WTC11 (cell line): ENCODE measurements around the gene RBM18. TPM values are rescaled to one million over a fixed set of nuclear protein-coding genes. Genes with fewer than 3 reads are reported as not detected.
A peak's percentile ranks its signal among the peaks of the same experiment; 100 is the strongest.

Source experiments
- ATAC-seq: fragments of 200-7000 bp; cut with Tn5 transposase; 2 replicates; pipeline ENCODE4 v1.10.0; 2021; ENCODE audit warnings: mild to moderate bottlenecking, moderate library complexity
- CTCF ChIA-PET: fragments of 300-600 bp; sonication (Branson Sonifier 250); formaldehyde crosslinking; loops from one replicate; lab custom pipeline; 2021; ENCODE audit warnings: antibody characterized with exemption; lab: Charles Lee
- POLR2A ChIA-PET: fragments of 350-600 bp; sonication (Branson Sonifier 250); formaldehyde crosslinking; loops from one replicate; lab custom pipeline; 2021; ENCODE audit warnings: antibody characterized with exemption; lab: Charles Lee
- DNase-seq: peaks from one replicate; pipeline ENCODE4 v3.0.0; 2021; ENCODE audit warnings: low spot score
- H3K27ac Mint-ChIP-seq: 2 replicates; pipeline ENCODE4 v1.8.0; 2021; ENCODE audit warnings: mixed read lengths
- H3K27me3 Mint-ChIP-seq: 2 replicates; pipeline ENCODE4 v1.8.0; 2021; ENCODE audit warnings: low read depth, mild to moderate bottlenecking, moderate library complexity, mixed read lengths
- H3K36me3 Mint-ChIP-seq: 2 replicates; pipeline ENCODE4 v1.8.0; 2021; ENCODE audit warnings: mixed read lengths
- H3K4me1 Mint-ChIP-seq: 2 replicates; pipeline ENCODE4 v1.8.0; 2022; ENCODE audit warnings: mixed read lengths
- H3K4me3 Mint-ChIP-seq: 2 replicates; pipeline ENCODE4 v1.8.0; 2021; ENCODE audit warnings: mild to moderate bottlenecking, moderate library complexity, mixed read lengths
- H3K9me3 Mint-ChIP-seq: 2 replicates; pipeline ENCODE4 v1.8.0; 2021; ENCODE audit warnings: mixed read lengths
- CBFB ChIP-seq: sonication (generic); formaldehyde crosslinking; IDR thresholded peaks from 2 replicates; pipeline ENCODE4 v1.8.1; 2022; ENCODE audit warnings: mild to moderate bottlenecking, low read depth, missing genetic modification reagents
- EMX1 ChIP-seq: fragments of 250-450 bp; sonication (Bioruptor Pico); IDR thresholded peaks from 2 replicates; pipeline ENCODE4 v1.8.0; 2021; ENCODE audit warnings: mild to moderate bottlenecking
- FOXK1 ChIP-seq: sonication (generic); formaldehyde crosslinking; IDR thresholded peaks from 2 replicates; pipeline ENCODE4 v1.8.0; 2022; ENCODE audit warnings: mild to moderate bottlenecking, moderate library complexity, missing genetic modification reagents
- GRHL2 ChIP-seq: fragments of 250-450 bp; sonication (Bioruptor Pico); IDR thresholded peaks from 2 replicates; pipeline ENCODE4 v1.8.0; 2022; ENCODE audit warnings: mild to moderate bottlenecking, moderate library complexity; ENCODE audit not compliant: insufficient replicate concordance, severe bottlenecking
- HMGA2 ChIP-seq: fragments of 250-450 bp; sonication (Bioruptor Pico); IDR thresholded peaks from 2 replicates; pipeline ENCODE4 v1.4.0; 2021; ENCODE audit warnings: mild to moderate bottlenecking, moderate library complexity
- JAZF1 ChIP-seq: fragments of 250-450 bp; sonication (Bioruptor Pico); IDR thresholded peaks from 2 replicates; pipeline ENCODE4 v1.9.0; 2021; ENCODE audit warnings: moderate library complexity, mild to moderate bottlenecking, inconsistent platforms
- KAT7 ChIP-seq: sonication (generic); formaldehyde crosslinking; IDR thresholded peaks from 2 replicates; pipeline ENCODE4 v1.8.1; 2023; ENCODE audit warnings: missing genetic modification reagents, mild to moderate bottlenecking, borderline replicate concordance
- MYBL2 ChIP-seq: sonication (generic); formaldehyde crosslinking; IDR thresholded peaks from 2 replicates; pipeline ENCODE4 v1.8.1; 2023; ENCODE audit warnings: mild to moderate bottlenecking, moderate library complexity, missing genetic modification reagents
- NFE2L1 ChIP-seq: sonication (generic); formaldehyde crosslinking; IDR thresholded peaks from 2 replicates; pipeline ENCODE4 v1.8.1; 2023; ENCODE audit warnings: missing genetic modification reagents
- NR3C1 ChIP-seq: sonication (generic); formaldehyde crosslinking; conservative IDR thresholded peaks from 2 replicates; pipeline ENCODE4 v1.8.1; 2023; ENCODE audit warnings: low read depth, mild to moderate bottlenecking, missing genetic modification reagents
- RORB ChIP-seq: fragments of 250-450 bp; sonication (Bioruptor Pico); IDR thresholded peaks from 2 replicates; pipeline ENCODE4 v1.9.0; 2021; ENCODE audit warnings: mild to moderate bottlenecking
- TEAD1 ChIP-seq: sonication (generic); formaldehyde crosslinking; IDR thresholded peaks from 2 replicates; pipeline ENCODE4 v1.8.0; 2022; ENCODE audit warnings: mild to moderate bottlenecking, missing genetic modification reagents
- ZNF232 ChIP-seq: sonication (generic); formaldehyde crosslinking; IDR thresholded peaks from 2 replicates; pipeline ENCODE4 v1.8.0; 2022; ENCODE audit warnings: mild to moderate bottlenecking, missing genetic modification reagents
- ZNF263 ChIP-seq: sonication (generic); formaldehyde crosslinking; IDR thresholded peaks from 2 replicates; pipeline ENCODE4 v1.8.1; 2022; ENCODE audit warnings: low read depth, mild to moderate bottlenecking, moderate library complexity, missing genetic modification reagents
- ZNF671 ChIP-seq: fragments of 250-450 bp; sonication (Bioruptor Pico); IDR thresholded peaks from 2 replicates; pipeline ENCODE4 v1.8.0; 2021; ENCODE audit warnings: mild to moderate bottlenecking
- total RNA-seq: library from RNA; stranded (reverse); gene quantifications from 3 replicates; pipeline ENCODE4 v1.2.3, GENCODE V29; 2021
- TF ChIP-seq, protein P1 (sequence below): sonication (generic); formaldehyde crosslinking; IDR thresholded peaks from 2 replicates; pipeline ENCODE4 v1.8.0; 2023; ENCODE audit warnings: missing genetic modification reagents, mild to moderate bottlenecking, borderline replicate concordance
- TF ChIP-seq, protein P2 (sequence below): sonication (generic); formaldehyde crosslinking; IDR thresholded peaks from 2 replicates; pipeline ENCODE4 v1.8.1; 2023; ENCODE audit warnings: mild to moderate bottlenecking, moderate library complexity, missing genetic modification reagents
- TF ChIP-seq, protein P3 (sequence below): fragments of 250-450 bp; sonication (Bioruptor Pico); IDR thresholded peaks from 2 replicates; pipeline ENCODE4 v1.9.0; 2021; ENCODE audit warnings: mild to moderate bottlenecking, borderline replicate concordance
- TF ChIP-seq, protein P4 (sequence below): fragments of 250-450 bp; sonication (Bioruptor Pico); IDR thresholded peaks from 2 replicates; pipeline ENCODE4 v1.9.0; 2021; ENCODE audit warnings: moderate library complexity, mild to moderate bottlenecking, inconsistent platforms, borderline replicate concordance
- TF ChIP-seq, protein P5 (sequence below): sonication (generic); formaldehyde crosslinking; IDR thresholded peaks from 2 replicates; pipeline ENCODE4 v1.8.1; 2022; ENCODE audit warnings: low read depth, missing genetic modification reagents, borderline replicate concordance
- TF ChIP-seq, protein P6 (sequence below): fragments of 250-450 bp; sonication (Bioruptor Pico); conservative IDR thresholded peaks from 2 replicates; pipeline ENCODE4 v1.9.0; 2021; ENCODE audit warnings: mild to moderate bottlenecking

Gene RBM18
- total RNA-seq, 1 experiment from 2014 or later: 11.4 TPM

DNA sequence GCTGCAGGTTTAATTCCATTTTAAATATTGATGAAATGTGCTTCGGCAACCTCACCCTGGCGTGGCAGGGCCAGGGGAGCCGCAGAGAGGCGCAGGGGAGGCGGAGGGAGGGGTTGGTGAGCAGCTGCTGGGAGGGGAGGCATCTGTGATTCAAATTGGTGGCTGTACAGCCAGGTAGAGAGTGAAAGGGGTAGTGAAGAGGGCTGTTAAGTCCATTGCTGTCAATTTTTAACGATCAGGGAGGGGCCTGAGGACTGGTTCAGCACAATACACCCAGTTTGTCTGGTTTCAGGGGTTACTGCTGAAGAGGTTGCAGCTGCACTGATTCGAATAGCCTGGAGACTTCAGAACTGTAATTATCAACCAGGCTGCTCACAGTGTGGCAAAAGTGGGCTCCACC, 67.2 kb downstream of the RBM18 start:
- TF ChIP-seq MYBL2 (CRISPR knock-in tag): no peak
- TF ChIP-seq KAT7 (CRISPR knock-in tag): no peak
- TF ChIP-seq, protein P1, sequence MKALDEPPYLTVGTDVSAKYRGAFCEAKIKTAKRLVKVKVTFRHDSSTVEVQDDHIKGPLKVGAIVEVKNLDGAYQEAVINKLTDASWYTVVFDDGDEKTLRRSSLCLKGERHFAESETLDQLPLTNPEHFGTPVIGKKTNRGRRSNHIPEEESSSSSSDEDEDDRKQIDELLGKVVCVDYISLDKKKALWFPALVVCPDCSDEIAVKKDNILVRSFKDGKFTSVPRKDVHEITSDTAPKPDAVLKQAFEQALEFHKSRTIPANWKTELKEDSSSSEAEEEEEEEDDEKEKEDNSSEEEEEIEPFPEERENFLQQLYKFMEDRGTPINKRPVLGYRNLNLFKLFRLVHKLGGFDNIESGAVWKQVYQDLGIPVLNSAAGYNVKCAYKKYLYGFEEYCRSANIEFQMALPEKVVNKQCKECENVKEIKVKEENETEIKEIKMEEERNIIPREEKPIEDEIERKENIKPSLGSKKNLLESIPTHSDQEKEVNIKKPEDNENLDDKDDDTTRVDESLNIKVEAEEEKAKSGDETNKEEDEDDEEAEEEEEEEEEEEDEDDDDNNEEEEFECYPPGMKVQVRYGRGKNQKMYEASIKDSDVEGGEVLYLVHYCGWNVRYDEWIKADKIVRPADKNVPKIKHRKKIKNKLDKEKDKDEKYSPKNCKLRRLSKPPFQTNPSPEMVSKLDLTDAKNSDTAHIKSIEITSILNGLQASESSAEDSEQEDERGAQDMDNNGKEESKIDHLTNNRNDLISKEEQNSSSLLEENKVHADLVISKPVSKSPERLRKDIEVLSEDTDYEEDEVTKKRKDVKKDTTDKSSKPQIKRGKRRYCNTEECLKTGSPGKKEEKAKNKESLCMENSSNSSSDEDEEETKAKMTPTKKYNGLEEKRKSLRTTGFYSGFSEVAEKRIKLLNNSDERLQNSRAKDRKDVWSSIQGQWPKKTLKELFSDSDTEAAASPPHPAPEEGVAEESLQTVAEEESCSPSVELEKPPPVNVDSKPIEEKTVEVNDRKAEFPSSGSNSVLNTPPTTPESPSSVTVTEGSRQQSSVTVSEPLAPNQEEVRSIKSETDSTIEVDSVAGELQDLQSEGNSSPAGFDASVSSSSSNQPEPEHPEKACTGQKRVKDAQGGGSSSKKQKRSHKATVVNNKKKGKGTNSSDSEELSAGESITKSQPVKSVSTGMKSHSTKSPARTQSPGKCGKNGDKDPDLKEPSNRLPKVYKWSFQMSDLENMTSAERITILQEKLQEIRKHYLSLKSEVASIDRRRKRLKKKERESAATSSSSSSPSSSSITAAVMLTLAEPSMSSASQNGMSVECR (CRISPR knock-in tag): no peak
- no peak for TF ChIP-seq RORB (CRISPR knock-in tag)
- TF ChIP-seq, protein P2, sequence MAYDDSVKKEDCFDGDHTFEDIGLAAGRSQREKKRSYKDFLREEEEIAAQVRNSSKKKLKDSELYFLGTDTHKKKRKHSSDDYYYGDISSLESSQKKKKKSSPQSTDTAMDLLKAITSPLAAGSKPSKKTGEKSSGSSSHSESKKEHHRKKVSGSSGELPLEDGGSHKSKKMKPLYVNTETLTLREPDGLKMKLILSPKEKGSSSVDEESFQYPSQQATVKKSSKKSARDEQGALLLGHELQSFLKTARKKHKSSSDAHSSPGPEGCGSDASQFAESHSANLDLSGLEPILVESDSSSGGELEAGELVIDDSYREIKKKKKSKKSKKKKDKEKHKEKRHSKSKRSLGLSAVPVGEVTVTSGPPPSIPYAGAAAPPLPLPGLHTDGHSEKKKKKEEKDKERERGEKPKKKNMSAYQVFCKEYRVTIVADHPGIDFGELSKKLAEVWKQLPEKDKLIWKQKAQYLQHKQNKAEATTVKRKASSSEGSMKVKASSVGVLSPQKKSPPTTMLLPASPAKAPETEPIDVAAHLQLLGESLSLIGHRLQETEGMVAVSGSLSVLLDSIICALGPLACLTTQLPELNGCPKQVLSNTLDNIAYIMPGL: no peak
- TF ChIP-seq NFE2L1 (CRISPR knock-in tag): no peak
- Mint-ChIP-seq H3K27me3 (no peaks in the 10 kb centered on the region), H3K36me3 (no peaks in the 10 kb centered on the region), H3K4me1 (peaks cover 15% of the 10 kb centered on the region), H3K9me3 (no peaks in the 10 kb centered on the region), H3K27ac (no peak overlapping the region), H3K4me3 (no peak overlapping the region)
- POLR2A ChIA-PET: no interaction called here
- ATAC-seq (peak; percentile 49), DNase-seq (no peak)
- CTCF ChIA-PET: interaction anchor here (1.5 kb wide), 1 partner anchor 72 kb away, joined by 4 read pairs; no protein-coding TSS in a partner anchor

DNA sequence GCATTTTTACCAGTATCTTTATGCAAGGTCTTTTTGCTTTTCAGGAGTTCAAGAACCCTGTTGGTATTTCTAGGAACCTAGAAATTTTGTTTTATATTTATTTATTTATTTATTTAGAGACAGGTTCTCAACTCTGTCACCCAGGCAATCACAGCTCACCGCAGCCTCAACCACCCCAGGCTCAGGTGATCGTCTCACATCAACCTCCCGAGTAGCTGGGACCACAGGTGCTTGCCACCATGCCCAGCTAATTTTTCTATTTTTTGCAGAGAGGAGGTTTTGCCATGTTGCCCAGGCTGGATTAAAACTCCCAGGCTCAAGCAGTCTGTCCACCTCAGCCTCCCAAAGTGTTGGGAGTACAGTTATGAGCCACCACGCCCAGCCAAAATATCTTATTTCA, 68.8 kb downstream of the RBM18 start:
- POLR2A ChIA-PET: no interaction called here
- CTCF ChIA-PET: no interaction called here
- H3K4me1 Mint-ChIP-seq: peaks cover 23% of the 10 kb centered on the region

More for the DNA sequence above, 68.8 kb downstream of the RBM18 start:
- no peaks in the 10 kb centered on the region for H3K9me3 Mint-ChIP-seq
- H3K27me3 Mint-ChIP-seq: no peaks in the 10 kb centered on the region
- no peak for ATAC-seq
- TF ChIP-seq, protein P3, sequence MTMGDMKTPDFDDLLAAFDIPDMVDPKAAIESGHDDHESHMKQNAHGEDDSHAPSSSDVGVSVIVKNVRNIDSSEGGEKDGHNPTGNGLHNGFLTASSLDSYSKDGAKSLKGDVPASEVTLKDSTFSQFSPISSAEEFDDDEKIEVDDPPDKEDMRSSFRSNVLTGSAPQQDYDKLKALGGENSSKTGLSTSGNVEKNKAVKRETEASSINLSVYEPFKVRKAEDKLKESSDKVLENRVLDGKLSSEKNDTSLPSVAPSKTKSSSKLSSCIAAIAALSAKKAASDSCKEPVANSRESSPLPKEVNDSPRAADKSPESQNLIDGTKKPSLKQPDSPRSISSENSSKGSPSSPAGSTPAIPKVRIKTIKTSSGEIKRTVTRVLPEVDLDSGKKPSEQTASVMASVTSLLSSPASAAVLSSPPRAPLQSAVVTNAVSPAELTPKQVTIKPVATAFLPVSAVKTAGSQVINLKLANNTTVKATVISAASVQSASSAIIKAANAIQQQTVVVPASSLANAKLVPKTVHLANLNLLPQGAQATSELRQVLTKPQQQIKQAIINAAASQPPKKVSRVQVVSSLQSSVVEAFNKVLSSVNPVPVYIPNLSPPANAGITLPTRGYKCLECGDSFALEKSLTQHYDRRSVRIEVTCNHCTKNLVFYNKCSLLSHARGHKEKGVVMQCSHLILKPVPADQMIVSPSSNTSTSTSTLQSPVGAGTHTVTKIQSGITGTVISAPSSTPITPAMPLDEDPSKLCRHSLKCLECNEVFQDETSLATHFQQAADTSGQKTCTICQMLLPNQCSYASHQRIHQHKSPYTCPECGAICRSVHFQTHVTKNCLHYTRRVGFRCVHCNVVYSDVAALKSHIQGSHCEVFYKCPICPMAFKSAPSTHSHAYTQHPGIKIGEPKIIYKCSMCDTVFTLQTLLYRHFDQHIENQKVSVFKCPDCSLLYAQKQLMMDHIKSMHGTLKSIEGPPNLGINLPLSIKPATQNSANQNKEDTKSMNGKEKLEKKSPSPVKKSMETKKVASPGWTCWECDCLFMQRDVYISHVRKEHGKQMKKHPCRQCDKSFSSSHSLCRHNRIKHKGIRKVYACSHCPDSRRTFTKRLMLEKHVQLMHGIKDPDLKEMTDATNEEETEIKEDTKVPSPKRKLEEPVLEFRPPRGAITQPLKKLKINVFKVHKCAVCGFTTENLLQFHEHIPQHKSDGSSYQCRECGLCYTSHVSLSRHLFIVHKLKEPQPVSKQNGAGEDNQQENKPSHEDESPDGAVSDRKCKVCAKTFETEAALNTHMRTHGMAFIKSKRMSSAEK (CRISPR knock-in tag): no peak
- TF ChIP-seq, protein P4, sequence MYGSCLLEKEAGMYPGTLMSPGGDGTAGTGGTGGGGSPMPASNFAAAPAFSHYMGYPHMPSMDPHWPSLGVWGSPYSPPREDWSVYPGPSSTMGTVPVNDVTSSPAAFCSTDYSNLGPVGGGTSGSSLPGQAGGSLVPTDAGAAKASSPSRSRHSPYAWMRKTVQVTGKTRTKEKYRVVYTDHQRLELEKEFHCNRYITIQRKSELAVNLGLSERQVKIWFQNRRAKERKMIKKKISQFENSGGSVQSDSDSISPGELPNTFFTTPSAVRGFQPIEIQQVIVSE (CRISPR knock-in tag): no peak
- no peak for TF ChIP-seq GRHL2 (CRISPR knock-in tag)
- TF ChIP-seq, protein P5, sequence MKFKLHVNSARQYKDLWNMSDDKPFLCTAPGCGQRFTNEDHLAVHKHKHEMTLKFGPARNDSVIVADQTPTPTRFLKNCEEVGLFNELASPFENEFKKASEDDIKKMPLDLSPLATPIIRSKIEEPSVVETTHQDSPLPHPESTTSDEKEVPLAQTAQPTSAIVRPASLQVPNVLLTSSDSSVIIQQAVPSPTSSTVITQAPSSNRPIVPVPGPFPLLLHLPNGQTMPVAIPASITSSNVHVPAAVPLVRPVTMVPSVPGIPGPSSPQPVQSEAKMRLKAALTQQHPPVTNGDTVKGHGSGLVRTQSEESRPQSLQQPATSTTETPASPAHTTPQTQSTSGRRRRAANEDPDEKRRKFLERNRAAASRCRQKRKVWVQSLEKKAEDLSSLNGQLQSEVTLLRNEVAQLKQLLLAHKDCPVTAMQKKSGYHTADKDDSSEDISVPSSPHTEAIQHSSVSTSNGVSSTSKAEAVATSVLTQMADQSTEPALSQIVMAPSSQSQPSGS (CRISPR knock-in tag): no peak
- no peak for TF ChIP-seq ZNF671
- no peak for TF ChIP-seq JAZF1
- no peak for TF ChIP-seq NR3C1 (CRISPR knock-in tag)
- TF ChIP-seq TEAD1 (CRISPR knock-in tag): no peak
- TF ChIP-seq, protein P6, sequence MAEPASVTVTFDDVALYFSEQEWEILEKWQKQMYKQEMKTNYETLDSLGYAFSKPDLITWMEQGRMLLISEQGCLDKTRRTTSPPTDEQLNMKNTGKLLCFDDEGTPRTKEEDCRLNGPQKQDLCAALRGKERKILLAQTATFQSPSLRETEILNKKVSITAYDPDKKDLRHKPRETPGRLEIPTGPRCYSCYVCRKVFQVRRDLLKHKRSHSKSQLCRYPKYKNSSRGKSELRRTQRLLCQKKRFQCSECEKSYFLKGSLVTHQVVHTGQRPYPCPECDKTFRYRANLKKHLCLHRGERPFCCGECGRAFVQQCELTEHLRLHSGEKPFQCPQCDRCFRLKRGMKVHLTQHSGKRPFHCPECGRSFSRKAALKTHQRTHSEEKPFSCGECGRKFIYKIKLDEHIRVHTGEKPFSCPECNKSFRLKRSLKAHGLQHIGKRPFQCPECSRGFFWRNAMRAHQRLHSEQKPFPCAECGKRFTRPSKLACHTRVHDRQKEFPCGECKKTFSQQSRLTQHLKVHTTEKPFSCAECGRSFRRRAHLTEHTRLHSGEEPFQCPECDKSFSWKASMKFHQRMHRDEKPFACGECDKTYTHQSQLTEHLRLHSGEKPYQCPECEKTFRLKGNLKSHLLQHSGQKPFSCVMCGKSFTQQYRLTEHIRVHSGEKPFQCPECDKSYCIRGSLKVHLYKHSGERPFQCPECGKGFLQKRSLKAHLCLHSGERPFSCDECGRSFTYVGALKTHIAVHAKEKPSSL (CRISPR knock-in tag): no peak
- no peak for TF ChIP-seq HMGA2
- TF ChIP-seq EMX1: no peak
- TF ChIP-seq FOXK1: no peak
- no peak for TF ChIP-seq ZNF263
- no peak for TF ChIP-seq CBFB (CRISPR knock-in tag)
- no peak for TF ChIP-seq ZNF232 (CRISPR knock-in tag)
- no peak overlapping the region for H3K27ac Mint-ChIP-seq
- H3K36me3 Mint-ChIP-seq: no peaks in the 10 kb centered on the region
- DNase-seq: no peak
- no peak overlapping the region for H3K4me3 Mint-ChIP-seq
